Measurements from ENCODE around the gene RPL21. TPM values are rescaled to one million over a fixed set of nuclear protein-coding genes. Genes with fewer than 3 reads are reported as not detected.
"Not testable (repeated sequence)": the region's sequence is repeated elsewhere in the genome, so short reads cannot be mapped to it uniquely, and the experiment has no call there.

The RPL21 gene
- 875 and 975 TPM in 2 replicates for total RNA-seq (2014; rRNA removed; shearing (Covaris generic))

DNA sequence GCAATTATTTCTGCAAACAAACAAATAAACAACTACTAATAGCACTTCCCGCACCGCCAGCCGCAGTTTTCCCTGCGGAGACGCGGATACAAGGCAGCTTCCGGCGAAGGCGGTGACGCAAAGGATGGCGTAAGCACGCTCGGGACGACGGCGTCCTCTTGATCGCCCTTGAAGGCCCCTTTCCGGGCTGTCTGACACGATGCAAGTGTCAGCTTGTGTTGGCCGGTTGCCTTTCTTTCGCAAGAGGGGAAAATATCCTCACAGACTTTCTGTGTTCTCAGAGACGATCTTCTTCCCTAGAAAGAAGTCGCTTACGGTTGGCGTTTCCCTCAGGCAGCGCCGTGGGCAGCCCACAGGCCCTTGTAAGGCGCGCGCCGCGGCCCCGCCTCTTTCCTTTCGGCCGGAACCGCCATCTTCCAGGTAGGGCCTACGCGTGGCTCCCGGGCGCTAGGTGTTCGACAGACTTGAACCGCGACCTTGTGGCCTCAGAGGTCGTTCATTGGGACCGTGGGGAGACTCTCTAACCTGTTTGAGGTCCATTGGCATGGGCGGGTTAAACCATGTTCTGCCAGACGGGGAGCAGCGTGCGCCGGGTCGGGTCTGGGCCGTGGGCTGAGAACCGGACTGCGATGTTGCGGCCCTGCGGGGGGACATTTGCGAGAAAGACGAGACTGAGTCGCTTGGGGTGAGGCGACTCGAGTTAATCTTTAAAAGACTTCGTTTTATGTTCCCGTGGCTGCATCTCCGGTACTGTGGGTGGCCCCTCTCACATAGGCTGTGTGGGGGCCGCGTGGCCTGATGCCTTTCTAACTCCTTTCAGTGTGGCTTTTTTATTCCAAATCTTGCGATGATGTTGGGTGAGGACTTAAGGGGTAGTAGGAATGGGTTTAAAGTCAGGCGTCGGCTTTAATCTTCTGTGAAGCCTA is at the start of gene RPL21:
TSS of gene RPL21 (plus strand) at position 393 of the 926 bp plus-strand sequence. CDS start 2,219 bp downstream, outside the sequence.
- peak; percentile 92 for DNase-seq (ENCODE audit: low spot score)

DNA sequence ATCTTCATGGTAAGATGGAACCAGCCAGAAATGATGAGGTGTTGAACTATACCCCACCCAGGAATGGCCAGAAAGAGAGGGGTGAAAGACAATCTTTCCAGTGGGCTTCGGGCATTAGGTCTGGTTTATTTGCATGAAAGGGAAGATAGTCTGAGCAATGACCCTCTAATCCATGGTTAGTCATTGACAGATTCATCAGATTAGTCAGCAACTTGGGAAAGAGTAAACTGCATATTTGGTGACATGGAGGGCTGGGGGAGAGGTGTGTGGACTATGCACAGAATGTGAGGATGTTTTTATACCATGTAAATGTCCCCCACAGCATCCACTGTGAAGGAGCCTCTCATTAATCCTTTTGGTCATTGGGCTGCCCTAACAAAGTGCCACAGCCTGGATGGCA is 49.7 kb upstream of the RPL21 start:
- no peak for DNase-seq (ENCODE audit: low spot score)

DNA sequence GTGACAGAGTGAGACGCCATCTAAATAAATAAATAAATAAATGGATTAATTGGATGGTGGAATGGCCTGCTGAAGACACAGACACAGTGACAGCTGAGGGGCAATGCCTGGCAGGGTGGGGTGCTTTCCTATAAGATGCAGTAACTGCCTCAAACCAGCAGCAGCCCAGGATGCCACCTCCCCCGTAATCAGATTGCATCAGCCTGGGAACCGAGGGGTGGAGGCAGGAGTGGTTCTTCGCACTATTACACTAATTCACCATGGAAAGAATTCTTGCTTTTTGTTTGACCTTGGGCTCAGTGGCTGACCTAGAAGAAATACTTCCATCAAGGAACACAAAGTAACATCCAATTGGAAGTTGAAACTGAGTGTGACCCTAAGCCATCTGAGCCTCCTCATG is 48.2 kb upstream of the RPL21 start:
- DNase-seq (ENCODE audit: low spot score) = no peak

DNA sequence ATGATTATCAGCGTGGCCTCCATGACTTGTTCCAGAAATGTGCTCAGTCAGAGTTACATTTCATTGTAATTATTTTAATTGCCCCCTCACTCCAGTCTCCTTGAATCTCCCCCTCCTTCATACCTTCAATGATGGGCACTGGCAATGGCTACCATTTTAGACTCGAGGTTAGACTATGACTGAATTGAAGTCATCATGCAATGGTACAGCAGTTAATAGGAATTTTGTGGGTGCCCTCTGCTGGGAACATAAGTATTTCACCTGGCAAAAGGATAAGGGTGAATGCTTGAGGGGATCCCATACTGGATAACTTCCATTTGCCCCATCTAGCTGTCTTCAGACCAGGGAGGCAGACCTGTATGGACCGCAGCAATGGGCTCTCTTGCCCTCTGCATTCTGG is 47.5 kb upstream of the RPL21 start:
- DNase-seq (ENCODE audit: low spot score) = no peak

DNA sequence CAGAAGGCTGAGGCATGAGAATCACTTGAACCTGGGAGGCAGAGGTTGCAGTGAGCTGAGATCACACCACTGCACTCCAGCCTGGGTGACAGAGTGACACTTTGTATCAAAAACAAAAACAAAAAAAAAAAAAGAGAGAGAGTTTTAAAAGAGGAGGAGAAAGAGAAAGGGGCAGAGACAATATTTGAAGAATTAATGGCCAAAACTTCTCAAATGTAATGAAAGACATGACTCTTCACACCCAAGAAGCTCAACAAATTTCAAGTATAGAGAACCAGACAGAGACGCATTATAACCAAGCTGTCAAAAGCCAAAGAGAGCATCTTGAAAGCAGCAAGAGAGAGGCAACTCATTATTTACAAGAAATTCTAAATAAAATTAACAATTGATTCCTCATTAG is 42.8 kb upstream of the RPL21 start:
- DNase-seq (ENCODE audit: low spot score) = no peak

DNA sequence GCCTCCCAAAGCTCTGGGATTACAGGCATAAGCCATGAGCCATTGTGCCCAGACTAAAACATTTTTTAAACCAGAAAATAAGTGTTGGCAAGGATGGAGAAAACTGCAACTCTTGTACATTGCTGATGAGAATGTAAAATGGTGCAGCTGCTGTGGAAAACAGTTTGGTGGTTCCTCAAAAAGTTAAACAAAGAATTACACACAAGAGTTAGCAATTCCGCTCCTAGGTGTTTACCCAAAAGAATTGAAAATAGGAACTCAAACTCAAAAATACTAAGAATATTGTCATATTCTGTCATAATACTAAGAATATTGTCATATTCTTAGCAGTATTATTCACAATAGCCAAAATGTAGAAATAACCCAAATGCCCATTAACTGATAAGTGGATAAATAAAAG is 40.1 kb upstream of the RPL21 start:
- DNase-seq (ENCODE audit: low spot score) = no peak

DNA sequence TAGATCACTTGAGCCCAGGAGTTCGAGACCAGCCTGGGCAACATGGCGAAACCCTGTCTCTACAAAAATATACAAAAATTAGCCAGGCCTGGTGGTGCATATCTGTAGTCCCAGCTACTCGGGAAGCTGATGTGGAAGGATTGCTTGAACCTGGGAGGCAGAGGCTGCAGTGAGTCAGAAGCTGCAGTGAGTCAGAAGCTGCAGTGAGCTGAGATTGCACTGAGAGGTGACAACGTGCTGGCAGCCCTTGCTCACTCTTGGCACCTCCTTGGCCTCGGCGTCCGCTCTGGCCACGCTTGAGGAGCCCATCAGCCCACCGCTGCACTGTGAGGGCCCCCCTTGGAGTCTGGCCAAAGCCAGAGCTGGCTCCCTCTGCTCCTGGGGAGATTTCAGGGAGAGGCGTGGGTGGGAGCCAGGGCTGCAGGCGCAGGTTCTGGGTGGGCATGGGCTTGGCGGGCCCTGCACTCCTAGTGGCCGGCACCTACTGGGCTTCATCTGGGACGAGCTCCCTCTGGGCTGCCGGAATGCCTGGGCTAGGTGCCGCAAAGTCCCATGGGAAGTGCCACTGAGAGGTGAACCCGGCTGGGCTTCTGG is 39.5 kb upstream of the RPL21 start:
- DNase-seq (ENCODE audit: low spot score) = peak; percentile 25

DNA sequence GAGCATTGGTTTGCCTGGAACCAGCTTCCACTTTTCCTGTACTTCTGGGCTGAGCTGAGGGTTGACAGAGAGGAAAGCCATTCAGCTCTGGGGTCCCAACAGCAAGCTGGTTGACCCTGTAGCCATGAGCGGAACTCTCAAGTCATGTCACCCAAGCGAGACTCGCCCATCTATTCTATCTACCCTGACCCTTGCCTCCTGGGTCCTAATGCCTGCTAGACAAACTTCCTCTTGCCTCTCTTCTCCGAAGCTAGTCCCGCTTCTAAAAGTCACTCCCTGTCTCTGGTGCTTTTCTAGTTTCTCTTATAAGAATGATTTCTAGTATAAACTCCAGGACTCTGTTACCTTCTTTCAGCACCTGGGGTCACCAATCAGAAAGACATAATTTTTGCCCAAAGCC is 38.0 kb upstream of the RPL21 start:
- not testable (repeated sequence) for DNase-seq (ENCODE audit: low spot score)

DNA sequence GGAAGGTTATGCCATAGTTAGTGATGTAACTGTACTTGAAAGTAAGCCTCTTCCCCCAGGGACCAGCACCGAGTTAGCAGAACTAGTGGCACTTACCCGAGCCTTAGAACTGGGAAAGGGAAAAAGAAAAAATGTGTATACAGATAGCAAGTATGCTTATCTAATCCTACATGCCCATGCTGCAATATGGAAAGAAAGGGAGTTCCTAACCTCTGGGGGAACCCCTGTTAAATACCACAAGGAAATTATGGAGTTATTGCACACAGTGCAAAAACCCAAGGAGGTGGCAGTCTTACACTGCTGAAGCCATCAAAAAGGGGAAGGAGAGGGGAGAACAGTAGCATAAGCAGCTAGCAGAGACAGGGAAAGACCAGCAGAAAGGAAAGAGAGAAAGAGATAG is 33.6 kb upstream of the RPL21 start:
- not testable (repeated sequence) for DNase-seq (ENCODE audit: low spot score)

DNA sequence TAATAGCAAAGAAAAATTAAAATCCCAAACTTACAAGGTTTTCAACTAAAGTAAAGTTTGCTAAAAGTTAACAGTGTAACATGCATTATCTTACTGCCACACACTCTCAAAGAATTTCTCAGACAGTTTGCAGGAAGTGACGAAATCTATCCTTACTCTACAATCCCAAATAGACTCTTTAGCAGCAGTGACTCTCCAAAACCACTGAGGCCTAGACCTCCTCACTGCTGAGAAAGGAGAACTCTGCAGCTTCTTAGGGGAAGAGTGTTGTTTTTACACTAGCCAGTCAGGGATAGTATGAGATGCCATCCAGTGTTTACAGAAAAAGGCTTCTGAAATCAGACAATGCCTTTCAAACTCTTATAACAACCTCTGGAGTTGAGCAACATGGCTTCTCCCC is 32.5 kb upstream of the RPL21 start:
- DNase-seq (ENCODE audit: low spot score) = not testable (repeated sequence)

DNA sequence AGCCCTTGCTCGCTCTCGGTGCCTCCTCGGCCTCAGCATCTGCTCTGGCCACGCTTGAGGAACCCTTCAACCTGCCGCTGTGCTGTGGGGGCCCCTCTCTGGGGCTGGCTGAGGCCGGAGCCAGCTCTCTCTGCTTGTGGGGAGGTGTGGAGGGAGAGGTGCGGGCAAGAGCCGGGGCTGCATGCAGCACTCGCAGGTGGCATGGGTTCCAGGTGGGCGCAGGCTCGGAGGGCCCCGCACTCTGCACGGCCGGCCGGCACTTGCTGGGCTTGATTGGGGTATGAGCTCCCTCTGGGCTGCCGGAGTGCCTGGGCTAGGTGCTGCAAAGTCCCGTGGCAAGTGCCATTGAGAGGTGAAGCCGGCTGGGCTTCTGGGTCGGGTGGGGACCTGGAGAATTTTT is 31.7 kb upstream of the RPL21 start:
- no peak for DNase-seq (ENCODE audit: low spot score)

DNA sequence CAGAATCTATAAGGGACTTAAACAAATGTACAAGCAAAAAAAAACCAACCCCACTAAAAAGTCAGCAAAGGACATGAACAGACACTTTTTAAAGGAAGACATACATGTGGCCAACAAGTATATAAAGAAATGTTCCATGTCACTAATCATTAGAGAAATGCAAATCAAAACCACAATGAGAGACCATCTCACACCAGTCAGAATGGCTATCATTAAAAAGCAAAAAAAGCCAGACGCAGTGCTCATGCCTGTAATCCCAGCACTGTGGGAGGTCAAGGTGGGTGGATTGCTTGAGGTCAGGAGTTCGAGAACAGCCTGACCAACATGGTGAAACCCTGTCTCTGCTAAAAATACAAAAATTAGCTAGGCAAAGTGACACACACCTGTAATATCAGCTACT is 29.3 kb upstream of the RPL21 start:
- not testable (repeated sequence) for DNase-seq (ENCODE audit: low spot score)

DNA sequence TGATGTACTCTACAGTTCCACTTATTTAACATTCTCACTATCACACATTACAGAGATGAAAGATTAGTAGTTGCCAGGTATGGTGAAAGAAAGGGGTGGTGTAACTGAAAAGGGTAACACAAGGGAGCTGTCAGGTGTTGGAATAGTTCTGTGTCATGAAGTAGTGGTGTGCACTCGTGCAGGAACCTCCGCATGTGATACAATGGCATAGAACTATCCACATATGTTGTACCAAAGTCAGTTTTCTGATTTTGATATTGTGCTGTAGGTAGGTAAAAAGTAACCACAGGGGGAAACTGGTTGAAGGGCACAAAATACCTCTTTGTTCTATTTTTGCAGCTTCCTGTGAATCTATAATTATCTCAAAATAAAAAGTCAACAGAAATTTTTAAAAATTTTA is 24.4 kb upstream of the RPL21 start:
- no peak for DNase-seq (ENCODE audit: low spot score)

DNA sequence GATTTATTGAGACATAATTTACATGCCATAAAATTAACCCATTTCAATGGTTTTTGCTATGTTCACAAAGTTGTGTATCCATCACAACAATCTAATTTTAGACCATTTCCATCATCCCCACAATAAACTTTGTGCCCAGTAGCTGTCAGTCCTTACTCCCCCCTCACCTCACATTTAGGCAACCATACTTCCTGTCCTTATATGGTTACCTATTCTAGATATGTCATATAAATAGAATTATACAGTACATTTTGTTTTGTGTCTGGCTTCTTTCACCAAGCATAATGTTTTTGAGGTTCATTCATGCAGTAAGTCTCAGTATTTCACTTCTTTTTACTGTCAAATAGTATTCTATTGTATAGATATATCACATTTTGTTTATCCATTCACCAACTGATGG is 23.2 kb upstream of the RPL21 start:
- DNase-seq (ENCODE audit: low spot score) = no peak

DNA sequence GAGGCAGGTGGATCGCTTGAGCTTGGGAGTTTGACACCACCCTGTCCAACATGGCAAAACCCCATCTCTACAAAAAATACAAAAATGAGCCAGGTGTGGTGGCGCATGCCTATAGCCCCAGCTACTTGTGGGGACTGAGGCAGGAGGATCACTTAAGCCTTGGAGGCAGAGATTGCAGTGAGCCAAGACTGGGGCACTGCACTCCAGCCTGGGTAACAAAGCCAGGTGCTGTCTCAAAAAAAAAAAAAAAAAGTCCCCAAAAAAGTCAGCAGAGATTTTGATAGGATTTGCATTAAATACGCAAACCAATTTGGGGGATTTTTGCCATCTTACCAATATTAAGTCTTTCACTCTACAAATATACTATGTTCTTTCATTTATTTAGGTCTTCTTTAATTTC is 21.7 kb upstream of the RPL21 start:
- no peak for DNase-seq (ENCODE audit: low spot score)

DNA sequence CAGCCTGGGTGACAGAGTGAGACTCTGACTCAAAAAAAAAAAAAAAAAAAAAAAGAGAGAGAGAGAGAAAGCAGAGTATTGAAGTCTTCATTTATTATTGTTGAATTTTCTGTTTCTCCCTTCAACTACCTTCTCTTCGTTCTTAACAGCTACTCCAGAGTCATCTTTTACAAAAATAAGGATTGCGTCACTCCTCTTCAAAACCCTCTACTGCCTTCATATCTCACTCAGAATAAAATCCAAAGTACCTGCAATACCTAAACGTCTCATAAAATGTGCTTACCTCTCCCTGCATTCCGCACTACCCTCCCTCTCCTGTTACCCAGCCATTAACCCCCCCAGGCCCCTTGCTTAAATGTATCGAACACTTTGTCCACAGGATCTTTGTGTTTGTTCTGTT is 17.4 kb upstream of the RPL21 start:
- no peak for DNase-seq (ENCODE audit: low spot score)

DNA sequence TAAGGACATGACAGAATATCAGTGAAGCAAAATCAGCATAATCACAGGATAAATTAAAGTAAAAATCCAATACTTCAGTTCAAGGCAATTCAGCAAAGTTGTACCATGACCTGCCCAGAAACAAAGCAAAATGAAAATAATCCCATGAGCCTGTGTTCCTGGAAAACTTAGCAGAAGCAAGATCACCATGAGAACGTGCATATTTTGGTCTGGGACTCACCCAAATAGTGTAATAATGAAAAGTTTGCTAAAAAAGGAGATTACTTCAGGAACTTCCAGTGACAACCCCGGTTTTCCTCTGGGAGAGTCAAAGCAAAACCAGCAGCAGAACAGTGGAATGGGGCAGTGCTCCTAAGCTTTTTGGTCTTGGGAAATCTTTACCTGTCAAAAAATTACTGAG is 14.9 kb upstream of the RPL21 start:
- DNase-seq (ENCODE audit: low spot score) = no peak

DNA sequence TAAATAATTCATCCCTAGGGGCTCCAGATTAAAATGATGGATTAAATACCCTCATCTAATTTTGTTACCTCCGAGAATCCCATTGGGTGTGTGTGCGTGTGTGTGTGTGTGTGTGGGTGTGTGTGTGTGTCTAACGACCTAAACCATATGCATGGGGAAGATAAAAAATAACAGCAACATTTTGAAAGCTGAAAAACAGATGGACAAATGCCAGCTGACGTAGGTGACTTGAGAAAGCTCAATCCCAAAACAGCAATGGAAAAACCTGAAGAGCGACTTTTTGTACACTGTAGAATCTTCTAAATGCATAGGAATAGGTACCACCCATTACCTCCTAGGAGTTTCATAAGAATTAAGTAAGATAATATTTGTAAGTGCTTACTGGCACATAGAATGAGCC is 8.7 kb upstream of the RPL21 start:
- DNase-seq (ENCODE audit: low spot score) = no peak

DNA sequence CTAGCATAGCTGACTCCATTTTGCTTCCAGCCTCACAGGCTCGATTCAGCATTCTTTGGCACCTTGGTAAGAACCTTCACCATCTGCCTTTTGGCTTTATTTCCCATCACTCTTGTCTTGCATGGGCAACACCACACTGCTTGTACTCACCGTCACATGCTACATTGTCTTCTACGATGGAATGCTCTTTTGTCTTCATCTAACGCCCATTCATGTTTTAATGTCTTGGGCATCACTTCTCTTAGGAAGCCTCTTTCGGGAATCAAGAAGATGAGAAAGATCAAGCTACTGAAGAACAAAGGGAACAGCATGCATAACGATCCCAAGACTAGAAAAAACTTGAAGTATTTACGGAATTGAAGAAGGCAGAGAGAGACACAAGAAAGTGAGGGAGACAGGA is 5.7 kb upstream of the RPL21 start:
- DNase-seq (ENCODE audit: low spot score) = no peak

DNA sequence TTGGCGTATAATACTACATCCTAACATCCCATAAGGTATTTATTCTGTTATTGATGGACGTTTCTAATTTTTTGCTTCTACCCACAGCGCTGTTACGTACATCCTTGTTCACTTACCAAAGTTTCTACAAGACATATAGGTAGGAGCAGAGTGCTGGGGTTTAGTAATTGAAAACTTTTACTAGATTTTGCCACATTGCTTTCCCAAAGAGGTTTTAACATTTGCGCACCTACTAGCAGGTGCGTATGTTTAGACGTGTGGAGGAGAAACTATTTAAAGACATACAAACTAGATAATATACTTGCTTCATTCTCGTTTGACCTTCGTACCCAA is 559 bp upstream of the RPL21 start:
- DNase-seq (ENCODE audit: low spot score) = no peak

DNA sequence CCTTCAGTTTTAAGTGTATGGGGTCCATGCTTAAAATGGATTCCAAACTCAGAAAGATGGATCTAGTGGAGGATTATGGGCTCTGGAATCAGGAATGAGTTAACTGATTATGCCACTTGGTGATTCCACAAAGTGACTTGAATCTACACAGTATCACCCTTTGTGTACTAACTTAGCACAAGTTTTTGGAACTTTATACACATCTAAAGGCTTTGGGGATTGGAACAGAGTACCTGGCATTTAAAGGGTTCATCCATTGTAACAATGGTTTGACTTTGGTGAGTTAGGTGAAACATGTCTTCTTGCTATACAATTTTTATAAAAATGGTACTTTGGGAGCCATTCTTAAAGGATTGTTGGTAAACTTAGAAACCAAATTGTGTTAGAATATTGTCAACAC is 1.1 kb downstream of the RPL21 start:
- DNase-seq (ENCODE audit: low spot score) = no peak

DNA sequence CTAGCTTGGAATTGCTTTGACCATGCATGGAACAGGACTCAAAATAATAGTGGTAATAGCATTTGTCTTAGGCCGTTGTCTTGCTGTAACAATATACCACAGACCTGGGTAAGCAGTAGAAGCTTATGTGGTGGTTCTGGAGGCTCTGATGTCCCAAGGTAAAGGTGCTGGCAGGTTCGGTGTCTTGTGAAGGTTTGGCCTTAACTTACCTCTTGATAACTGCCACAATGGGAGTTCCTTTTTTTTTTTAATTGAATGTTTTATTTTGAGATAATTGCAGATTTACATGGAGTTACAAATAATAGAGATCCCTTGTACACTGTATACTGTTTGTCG is 5.8 kb downstream of the RPL21 start:
- DNase-seq (ENCODE audit: low spot score) = no peak

DNA sequence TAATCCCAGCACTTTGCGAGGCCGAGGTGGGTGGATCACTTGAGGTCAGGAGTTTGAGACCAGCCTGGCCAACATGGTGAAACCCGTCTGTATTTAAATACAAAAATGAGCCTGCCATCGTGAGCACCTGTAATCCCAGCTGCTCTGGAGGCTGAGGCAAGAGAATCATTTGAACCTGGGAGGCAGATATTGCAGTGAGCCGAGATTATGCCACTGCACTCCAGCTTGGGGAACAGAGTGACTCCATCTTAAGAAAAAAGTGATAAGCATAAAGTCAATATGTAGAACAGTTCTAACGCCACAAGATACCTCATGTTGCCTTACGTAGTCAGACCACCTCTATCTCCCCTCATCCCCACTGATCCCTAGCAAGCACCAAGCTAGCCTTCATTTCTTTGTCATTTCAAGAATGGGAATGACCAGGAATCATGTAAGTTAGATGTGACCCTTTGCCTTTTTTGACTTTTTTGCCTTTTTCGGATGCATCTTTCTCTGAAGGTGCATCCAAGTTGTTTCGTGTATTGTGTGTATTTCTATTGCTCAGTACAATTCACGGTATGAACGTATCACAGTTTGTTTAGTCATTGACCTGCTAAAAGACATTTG is 6.4 kb downstream of the RPL21 start:
- no peak for DNase-seq (ENCODE audit: low spot score)
